SK-N-SH (cell line): ENCODE data around the gene SPTBN5. TPM values are rescaled to one million over a fixed set of nuclear protein-coding genes. Genes with fewer than 3 reads are reported as not detected.

Experiments
- CTCF ChIA-PET: fragments of 300-600, 350-600 bp; formaldehyde crosslinking; extraction: SDS; loops from one replicate; lab custom pipeline; 2021; lab: Yijun Ruan, JAX
- POLR2A ChIA-PET: fragments of 350-600 bp; sonication (Branson Sonifier 250); formaldehyde crosslinking; extraction: SDS; loops from one replicate; lab custom pipeline; 2020; ENCODE audit warnings: antibody characterized with exemption, inconsistent platforms; lab: Yijun Ruan, JAX
- DNase-seq: peaks from one replicate; pipeline ENCODE4 v3.0.0; 2012
- H2AFZ ChIP-seq: fragments of 200-600 bp; sonication (generic); 2 replicates; pipeline ENCODE4 v1.8.1; 2016; ENCODE audit warnings: antibody characterized with exemption, mild to moderate bottlenecking, low read depth
- H3F3A ChIP-seq: fragments of 200-600 bp; sonication (generic); replicated peaks from 2 replicates; pipeline ENCODE3; 2016; ENCODE audit warnings: antibody characterized with exemption, mild to moderate bottlenecking; ENCODE audit not compliant: insufficient read depth
- H3K27ac ChIP-seq, 2 experiments: fragments of 200-500 bp in 1 of 2; fragments of 200-600 bp in 1 of 2; sonication (Bioruptor generic) in 1 of 2; sonication (generic), shearing (Covaris generic) in 1 of 2; 2 replicates each; pipeline versions ENCODE4 v1.5.1 to v1.6.1; 2014 to 2016; ENCODE audit warnings: low read depth in 2 of 2, inconsistent platforms in 1 of 2, low read length in 1 of 2, mild to moderate bottlenecking in 1 of 2, mixed read lengths in 1 of 2
- H3K27me3 ChIP-seq: fragments of 200-600 bp; sonication (generic), shearing (Covaris generic); 2 replicates; pipeline ENCODE4 v1.6.1; 2016; ENCODE audit warnings: mixed run types; ENCODE audit not compliant: insufficient read depth
- H3K36me3 ChIP-seq, 2 experiments: fragments of 200-500 bp in 1 of 2; fragments of 200-600 bp in 1 of 2; sonication (Bioruptor generic) in 1 of 2; sonication (generic) in 1 of 2; replicated peaks in 1 of 2; 2 replicates each; pipeline versions ENCODE3 to v1.5.1; 2014 to 2016; ENCODE audit warnings: low read length in 1 of 2, mild to moderate bottlenecking in 1 of 2; ENCODE audit not compliant: insufficient read depth in 2 of 2, control insufficient read depth in 1 of 2
- H3K4me1 ChIP-seq, 2 experiments: fragments of 200-500 bp in 1 of 2; fragments of 200-600 bp in 1 of 2; sonication (Bioruptor generic) in 1 of 2; sonication (generic), shearing (Covaris generic) in 1 of 2; 2 replicates each; pipeline versions ENCODE4 v1.5.1 to v1.6.1; 2014 to 2016; ENCODE audit warnings: low read depth in 1 of 2, low read length in 1 of 2, mixed run types in 1 of 2; ENCODE audit not compliant: insufficient read depth in 2 of 2, control insufficient read depth in 1 of 2
- H3K4me2 ChIP-seq: fragments of 200-600 bp; sonication (generic), shearing (Covaris generic); 2 replicates; pipeline ENCODE4 v1.6.1; 2017; ENCODE audit warnings: mixed run types
- H3K4me3 ChIP-seq, 2 experiments: fragments of 200-500 bp in 1 of 2; fragments of 200-600 bp in 1 of 2; sonication (Bioruptor generic) in 1 of 2; sonication (generic), shearing (Covaris generic) in 1 of 2; 2 replicates each; pipeline versions ENCODE4 v1.5.1 to v1.8.1; 2014 to 2016; ENCODE audit warnings: low read depth in 2 of 2, inconsistent platforms in 1 of 2, low read length in 1 of 2, mild to moderate bottlenecking in 1 of 2, mixed read lengths in 1 of 2, moderate library complexity in 1 of 2
- H3K79me2 ChIP-seq: fragments of 200-600 bp; sonication (generic); 2 replicates; pipeline ENCODE4 v1.8.1; 2017; ENCODE audit warnings: mild to moderate bottlenecking; ENCODE audit not compliant: insufficient read depth
- H3K9ac ChIP-seq: fragments of 200-600 bp; sonication (generic); 2 replicates; pipeline ENCODE4 v1.6.1; 2017; ENCODE audit warnings: mixed run types
- H3K9me2 ChIP-seq: fragments of 200-600 bp; sonication (generic); 2 replicates; pipeline ENCODE4 v1.6.1; 2017; ENCODE audit warnings: mixed run types
- H3K9me3 ChIP-seq: fragments of 200-600 bp; sonication (generic); 2 replicates; pipeline ENCODE4 v1.6.1; 2017; ENCODE audit warnings: mixed run types, mild to moderate bottlenecking, moderate library complexity
- H4K20me1 ChIP-seq: fragments of 200-600 bp; sonication (generic); 2 replicates; pipeline ENCODE4 v1.6.1; 2017; ENCODE audit warnings: mild to moderate bottlenecking, mixed run types; ENCODE audit not compliant: insufficient read depth
- EZH2phosphoT487 ChIP-seq: fragments of 200-600 bp; sonication (generic); IDR thresholded peaks from 2 replicates; pipeline ENCODE4 v1.6.1; 2017; ENCODE audit warnings: low read depth, mixed run types, mild to moderate bottlenecking, antibody characterized with exemption, moderate library complexity, borderline replicate concordance
- FOSL2 ChIP-seq: IDR thresholded peaks from 2 replicates; pipeline ENCODE4 v1.4.0; 2012; ENCODE audit warnings: low read depth, mild to moderate bottlenecking, moderate library complexity, borderline replicate concordance
- FOXM1 ChIP-seq: IDR thresholded peaks from 2 replicates; pipeline ENCODE4 v1.4.0; 2012; ENCODE audit warnings: low read depth, mild to moderate bottlenecking
- GABPA ChIP-seq: IDR thresholded peaks from 2 replicates; pipeline ENCODE4 v1.4.0; 2012; ENCODE audit warnings: low read depth, mild to moderate bottlenecking
- JUND ChIP-seq: IDR thresholded peaks from 2 replicates; pipeline ENCODE4 v1.4.0; 2012
- PBX3 ChIP-seq: IDR thresholded peaks from 2 replicates; pipeline ENCODE4; 2012
- REST ChIP-seq: IDR thresholded peaks from 2 replicates; pipeline ENCODE4 v1.6.1; 2012; ENCODE audit warnings: mild to moderate bottlenecking, low read depth, low read length, moderate library complexity
- RFX5 ChIP-seq: IDR thresholded peaks from 2 replicates; pipeline ENCODE4 v1.6.1; 2012; ENCODE audit warnings: mild to moderate bottlenecking, improper control_type of control experiment, low read length
- SMC3 ChIP-seq: IDR thresholded peaks from 2 replicates; pipeline ENCODE4 v1.6.1; 2012; ENCODE audit warnings: low read depth, low read length, improper control_type of control experiment
- TAF1 ChIP-seq: IDR thresholded peaks from 2 replicates; pipeline ENCODE4 v1.6.1; 2012; ENCODE audit warnings: low read depth, mild to moderate bottlenecking, low read length, moderate library complexity, borderline replicate concordance
- TCF12 ChIP-seq: IDR thresholded peaks from 2 replicates; pipeline ENCODE4 v1.4.0; 2012
- USF1 ChIP-seq: IDR thresholded peaks from 2 replicates; pipeline ENCODE4 v1.4.0; 2012; ENCODE audit warnings: low read depth, borderline replicate concordance
- USF2 ChIP-seq: fragments of 150-350 bp; IDR thresholded peaks from 2 replicates; pipeline ENCODE4 v1.6.1; 2017; ENCODE audit warnings: antibody characterized with exemption, low read length, low read depth, borderline replicate concordance
- ZBTB33 ChIP-seq: IDR thresholded peaks from 2 replicates; pipeline ENCODE4 v1.4.0; 2012; ENCODE audit warnings: low read depth, borderline replicate concordance
- WGBS: methylation state at CpG from one replicate; pipeline ENCODE4 v1.1.6; 2017; ENCODE audit warnings: low lambda C conversion rate; 5-methylcytosine and 5-hydroxymethylcytosine counted together
- polyA plus RNA-seq, 3 experiments: library from polyadenylated mRNA; depleted of rRNA; stranded (reverse); fragments of >200 nt; gene quantifications; 2 replicates each; pipeline ENCODE4 v1.2.3, GENCODE V29; 2012

SPTBN5 gene
- polyA plus RNA-seq, 1 of the 3 experiments (the other 2 are of a cell fraction): 0.23 TPM

- Histone ChIP-seq H2AFZ (no peak overlapping the region), H3K27me3 (no peaks in the 10 kb centered on the region)
- TF ChIP-seq RFX5 (no peak), ZBTB33 (no peak), EZH2phosphoT487 (no peak), TAF1 (no peak), USF1 (no peak), GABPA (no peak), FOXM1 (no peak), USF2 (no peak), PBX3 (no peak), FOSL2 (no peak), SMC3 (no peak), REST (no peak), TCF12 (no peak), JUND (no peak)
- TF ChIP-seq, all 33 proteins: peak for 0
- WGBS: 60% methylated on average over 3 of the region's 10 CpGs
- Histone ChIP-seq H3K79me2 (no peaks in the 10 kb centered on the region), H3K4me1 (peaks cover 0 to 19% of the 10 kb centered on the region in 2 experiments; a peak in 1 of 4 replicates), H3F3A (no peaks in the 10 kb centered on the region), H3K27ac (no peak overlapping the region; a peak in 1 of 4 replicates), H3K4me2 (no peak overlapping the region), H3K36me3 (no peaks in the 10 kb centered on the region), H3K4me3 (no peak overlapping the region), H4K20me1 (no peaks in the 10 kb centered on the region), H3K9me3 (no peaks in the 10 kb centered on the region), H3K9me2 (no peaks in the 10 kb centered on the region), H3K9ac (no peak overlapping the region)
- ChIA-PET CTCF (interaction anchor here (2.2 kb wide), 1 partner anchor 51 kb away, joined by 10 read pairs; no protein-coding TSS in a partner anchor), POLR2A (interaction anchor here (1.4 kb wide), 1 partner anchor 8 kb away, joined by 6 read pairs; no protein-coding TSS in a partner anchor)
- no peak for DNase-seq
Observed at GRCh38 chr15:41853831-41854230, 40.0 kb downstream of the SPTBN5 start.
